SH-SY5Y (cell line): ENCODE measurements around the gene RNF14.

Source experiments
- GATA2 ChIP-seq: IDR thresholded peaks from 2 replicates; pipeline ENCODE4 v1.6.1; 2011; ENCODE audit warnings: mild to moderate bottlenecking, low read depth, low read length
- GATA3 ChIP-seq: IDR thresholded peaks from 2 replicates; pipeline ENCODE4 v1.6.1; 2011; ENCODE audit warnings: low read depth, mild to moderate bottlenecking, low read length, moderate library complexity

DNA sequence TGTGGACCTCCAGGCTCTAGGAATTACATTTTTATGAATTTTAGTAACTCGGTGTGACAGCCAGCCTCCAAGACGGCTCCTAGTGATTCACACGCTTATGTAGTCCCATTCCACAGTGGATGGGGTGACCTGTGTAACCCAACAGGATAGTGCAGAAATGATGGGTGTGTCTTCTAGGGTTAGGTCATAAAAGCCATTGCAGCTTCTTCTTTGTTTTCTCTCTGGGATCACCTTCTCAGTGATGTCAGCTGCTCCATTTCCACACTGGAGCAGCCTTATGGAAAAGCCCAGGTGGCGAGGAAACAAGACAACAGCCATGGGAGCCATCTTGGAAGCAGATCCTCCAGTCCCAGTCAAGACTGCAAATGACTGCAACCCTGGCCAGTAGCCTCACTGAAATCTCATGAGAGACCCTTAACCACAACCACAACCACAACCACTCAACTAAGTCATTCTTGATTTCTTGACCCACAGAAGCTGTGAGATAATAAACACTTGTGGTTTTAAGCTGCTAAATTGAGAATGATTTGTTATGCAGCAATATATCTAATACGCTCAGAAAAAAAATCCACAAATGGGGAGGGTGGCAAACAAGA is 49.0 kb downstream of the RNF14 start:
- no peak for TF ChIP-seq GATA3
- no peak for TF ChIP-seq GATA2
